Fibroblast of lung (primary cell): ENCODE results near the gene KCP. TPM values are rescaled to one million over a fixed set of nuclear protein-coding genes. Genes with fewer than 3 reads are reported as not detected.

ENCODE experiments used
- DNase-seq, 2 donors: peaks; one replicate each; pipeline versions ENCODE4 v3.0.0 to v3.0.0-alpha.2; 2010; ENCODE audit warnings: low read depth in 2 of 2
- H2AFZ ChIP-seq: 2 replicates; pipeline ENCODE4 v1.5.1; 2012; ENCODE audit warnings: low read length, control low read depth, inconsistent platforms
- H3K27ac ChIP-seq: 2 replicates; pipeline ENCODE4 v1.5.1; 2011; ENCODE audit warnings: low read length, control low read depth; ENCODE audit not compliant: insufficient read depth
- H3K27me3 ChIP-seq: 2 replicates; pipeline ENCODE4 v1.5.1; 2011; ENCODE audit warnings: mild to moderate bottlenecking, low read length; ENCODE audit not compliant: control insufficient read depth, insufficient read depth
- H3K36me3 ChIP-seq: 2 replicates; pipeline ENCODE4 v1.5.1; 2011; ENCODE audit warnings: low read length; ENCODE audit not compliant: control insufficient read depth, insufficient read depth
- H3K4me1 ChIP-seq: 2 replicates; pipeline ENCODE4 v1.5.1; 2011; ENCODE audit warnings: low read length; ENCODE audit not compliant: control insufficient read depth, insufficient read depth; ENCODE audit errors: extremely low read depth
- H3K4me2 ChIP-seq: 2 replicates; pipeline ENCODE4 v1.5.1; 2011; ENCODE audit warnings: low read length, control low read depth; ENCODE audit not compliant: insufficient read depth; ENCODE audit errors: extremely low read depth
- H3K4me3 ChIP-seq, 4 experiments: fragments of 200-600 bp in 1 of 4; sonication (generic) in 1 of 4; replicated peaks in 1 of 4; 2 replicates each; pipeline ENCODE4 v1.5.1; 2011 to 2016; ENCODE audit warnings: low read length in 4 of 4, low read depth in 3 of 4, mild to moderate bottlenecking in 3 of 4, control low read depth in 2 of 4, inconsistent platforms in 1 of 4, mixed read lengths in 1 of 4; ENCODE audit not compliant: insufficient read depth in 1 of 4; ENCODE audit errors: control extremely low read depth in 1 of 4
- H3K79me2 ChIP-seq: 2 replicates; pipeline ENCODE4 v1.5.1; 2012; ENCODE audit warnings: mild to moderate bottlenecking, low read length, inconsistent platforms; ENCODE audit not compliant: control insufficient read depth, insufficient read depth
- H3K9ac ChIP-seq: 2 replicates; pipeline ENCODE4 v1.5.1; 2011; ENCODE audit warnings: mild to moderate bottlenecking, low read length, control low read depth; ENCODE audit not compliant: insufficient read depth
- H3K9me3 ChIP-seq: 2 replicates; pipeline ENCODE4 v1.5.1; 2012; ENCODE audit warnings: low read depth, low read length; ENCODE audit not compliant: control insufficient read depth, insufficient read depth
- H4K20me1 ChIP-seq: 2 replicates; pipeline ENCODE4 v1.5.1; 2011; ENCODE audit warnings: low read length; ENCODE audit not compliant: control insufficient read depth, insufficient read depth; ENCODE audit errors: extremely low read depth
- CTCF ChIP-seq, 2 donors: IDR thresholded peaks in 1 of 2; conservative IDR thresholded peaks in 1 of 2; 1 replicate in 1 of 2; 2 replicates in 1 of 2; pipeline ENCODE4 v1.5.1; 2011 to 2012; ENCODE audit warnings: low read length in 2 of 2, control low read depth in 1 of 2, inconsistent platforms in 1 of 2, low read depth in 1 of 2, mild to moderate bottlenecking in 1 of 2
- EZH2 ChIP-seq: IDR thresholded peaks from 2 replicates; pipeline ENCODE4 v1.5.1; 2012; ENCODE audit warnings: low read length, control low read depth, mild to moderate bottlenecking; ENCODE audit errors: missing control alignments
- polyA plus RNA-seq, 2 donors: library from polyadenylated mRNA; depleted of rRNA in 1 of 2; stranded (reverse) in 1 of 2; unstranded in 1 of 2; fragments of >200 nt; gene quantifications; 2 replicates each; pipeline ENCODE4 v1.2.1, GENCODE V29; 2011 to 2012; ENCODE audit warnings: missing spikeins in 1 of 2
- total RNA-seq: library from RNA; depleted of rRNA; stranded (reverse); fragments of >200 nt; gene quantifications from 2 replicates; pipeline ENCODE4 v1.2.1, GENCODE V29; 2014

Gene KCP
- total and polyA plus RNA-seq, 2 donors (not counting 1 experiment from before 2014, with no cell fraction given) = 0.08 to 0.50 TPM

GRCh38 chr7:128939861-128940410 is 29.4 kb upstream of the KCP start:
- H3K4me2 ChIP-seq = no peak overlapping the region
- peaks cover 32% of the 10 kb centered on the region for H3K27me3 ChIP-seq
- no peak overlapping the region for H3K9ac ChIP-seq
- no peaks in the 10 kb centered on the region for H3K4me1 ChIP-seq
- DNase-seq = no peak
- no peak overlapping the region for H2AFZ ChIP-seq
- no peak overlapping the region for H3K4me3 ChIP-seq
- H3K36me3 ChIP-seq = no peaks in the 10 kb centered on the region
- TF ChIP-seq EZH2 = no peak
- TF ChIP-seq CTCF (conservative IDR thresholded peaks at IDR 0.05 in 1 of 2, IDR thresholded peaks at IDR 0.05 in 1 of 2; ENCODE audit: low read depth in 1 of 2, low read length in 2 of 2) = no peak
- no peak overlapping the region for H3K27ac ChIP-seq
- H3K79me2 ChIP-seq = no peaks in the 10 kb centered on the region
- no peaks in the 10 kb centered on the region for H3K9me3 ChIP-seq
- no peaks in the 10 kb centered on the region for H4K20me1 ChIP-seq

GRCh38 chr7:128939075-128939860 is 28.8 kb upstream of the KCP start:
- H3K4me2 ChIP-seq = no peak overlapping the region
- peaks cover 36% of the 10 kb centered on the region for H3K27me3 ChIP-seq
- DNase-seq = no peak

More at GRCh38 chr7:128939075-128939860, 28.8 kb upstream of the KCP start:
- no peak for TF ChIP-seq EZH2
- TF ChIP-seq CTCF (conservative IDR thresholded peaks at IDR 0.05 in 1 of 2, IDR thresholded peaks at IDR 0.05 in 1 of 2; ENCODE audit: low read depth in 1 of 2, low read length in 2 of 2) = no peak
- no peak overlapping the region for H2AFZ ChIP-seq
- H3K27ac ChIP-seq = no peak overlapping the region
- H3K4me1 ChIP-seq = no peaks in the 10 kb centered on the region
- no peaks in the 10 kb centered on the region for H3K36me3 ChIP-seq
- H3K79me2 ChIP-seq = no peaks in the 10 kb centered on the region
- no peak overlapping the region for H3K9ac ChIP-seq
- no peak overlapping the region for H3K4me3 ChIP-seq
- H3K9me3 ChIP-seq = no peaks in the 10 kb centered on the region
- H4K20me1 ChIP-seq = no peaks in the 10 kb centered on the region
